Subcutaneous abdominal adipose tissue (tissue), 5 donors: ENCODE data around the gene ZNF513.

Experiments used
- H3K27ac ChIP-seq: one replicate; pipeline ENCODE4 v1.7.0; 2013; ENCODE audit warnings: low read depth, mild to moderate bottlenecking, inconsistent platforms, low read length, moderate library complexity
- H3K27me3 ChIP-seq, 5 donors: one replicate each; pipeline ENCODE4 v1.7.0; 2013; ENCODE audit warnings: low read length in 5 of 5, inconsistent platforms in 1 of 5; ENCODE audit not compliant: control insufficient read depth in 5 of 5, insufficient read depth in 4 of 5
- H3K36me3 ChIP-seq, 5 donors: one replicate each; pipeline ENCODE4 v1.7.0; 2013; ENCODE audit warnings: low read length in 5 of 5; ENCODE audit not compliant: control insufficient read depth in 5 of 5, insufficient read depth in 5 of 5
- H3K4me1 ChIP-seq, 5 donors: one replicate each; pipeline ENCODE4 v1.7.0; 2013; ENCODE audit warnings: low read length in 5 of 5, mild to moderate bottlenecking in 3 of 5, moderate library complexity in 1 of 5; ENCODE audit not compliant: control insufficient read depth in 5 of 5, insufficient read depth in 5 of 5
- H3K4me3 ChIP-seq, 5 donors: one replicate each; pipeline ENCODE4 v1.7.0; 2013; ENCODE audit warnings: low read length in 5 of 5, low read depth in 1 of 5
- H3K9ac ChIP-seq, 5 donors: one replicate each; pipeline ENCODE4 v1.7.0; 2013; ENCODE audit warnings: low read length in 5 of 5, mild to moderate bottlenecking in 4 of 5, moderate library complexity in 3 of 5
- H3K9me3 ChIP-seq, 5 donors: one replicate each; pipeline ENCODE4 v1.7.0; 2013; ENCODE audit warnings: low read length in 5 of 5; ENCODE audit not compliant: control insufficient read depth in 5 of 5
- donor health status: healthy.
- donor health status: healthy.
- donor health status: healthy.
- donor health status: healthy.
- donor health status: healthy.

Gene ZNF513

DNA sequence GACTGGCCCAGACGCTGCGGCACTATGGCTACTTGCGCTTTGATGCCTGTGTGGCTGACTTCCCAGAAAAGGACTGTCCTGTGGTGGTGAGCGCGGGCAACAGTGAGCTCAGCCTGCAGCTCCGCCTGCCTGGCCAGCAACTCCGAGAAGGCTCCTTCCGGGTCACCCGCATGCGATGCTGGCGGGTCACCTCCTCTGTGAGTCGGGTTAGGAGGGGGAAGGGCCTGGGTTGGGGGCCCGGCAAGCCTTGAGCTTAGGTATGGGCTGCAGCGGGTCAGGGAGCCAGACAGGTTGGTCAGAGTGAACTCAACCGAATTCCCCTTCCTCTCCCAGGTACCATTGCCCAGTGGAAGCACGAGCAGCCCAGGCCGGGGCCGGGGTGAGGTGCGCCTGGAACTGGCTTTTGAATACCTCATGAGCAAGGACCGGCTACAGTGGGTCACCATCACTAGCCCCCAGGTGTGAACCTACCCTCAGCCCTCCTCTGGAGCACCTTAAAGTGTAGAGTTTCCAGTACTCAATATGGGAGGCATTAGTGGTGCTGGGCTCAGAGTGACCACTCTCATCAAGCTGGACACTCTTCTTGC lies 4.9 kb downstream of the ZNF513 start:
- no peak overlapping the region for H3K27ac ChIP-seq
- H3K27me3 ChIP-seq, result no peaks in the 10 kb centered on the region
- H3K4me1 ChIP-seq, result peaks cover 6 to 60% (median 46%) of the 10 kb centered on the region in 5 donors
- peaks cover 0 to 65% (median 58%) of the 10 kb centered on the region in 5 donors for H3K36me3 ChIP-seq
- no peak overlapping the region for H3K4me3 ChIP-seq
- no peaks in the 10 kb centered on the region for H3K9me3 ChIP-seq
- no peak overlapping the region for H3K9ac ChIP-seq

DNA sequence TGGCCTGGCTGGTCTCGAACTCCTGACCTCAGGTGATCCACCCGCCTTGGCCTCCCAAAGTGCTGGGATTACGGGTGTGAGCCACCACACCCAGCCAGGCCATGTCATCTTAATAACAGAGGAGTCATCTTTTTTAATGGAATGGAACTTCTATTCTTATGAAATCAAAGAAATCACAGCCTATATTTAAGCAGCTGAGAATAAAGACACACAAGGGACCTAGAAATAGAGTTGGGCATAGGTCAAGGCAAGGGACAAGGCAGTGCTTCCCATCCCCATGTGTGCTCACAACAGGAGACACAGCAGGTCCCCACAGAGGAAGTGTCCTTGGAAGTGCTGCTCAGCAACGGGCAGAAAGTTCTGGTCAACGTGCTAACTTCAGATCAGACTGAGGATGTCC lies 7.0 kb downstream of the ZNF513 start:
- Histone ChIP-seq H3K4me1 (peaks cover 10 to 59% (median 43%) of the 10 kb centered on the region in 5 donors), H3K27ac (no peak overlapping the region)

DNA sequence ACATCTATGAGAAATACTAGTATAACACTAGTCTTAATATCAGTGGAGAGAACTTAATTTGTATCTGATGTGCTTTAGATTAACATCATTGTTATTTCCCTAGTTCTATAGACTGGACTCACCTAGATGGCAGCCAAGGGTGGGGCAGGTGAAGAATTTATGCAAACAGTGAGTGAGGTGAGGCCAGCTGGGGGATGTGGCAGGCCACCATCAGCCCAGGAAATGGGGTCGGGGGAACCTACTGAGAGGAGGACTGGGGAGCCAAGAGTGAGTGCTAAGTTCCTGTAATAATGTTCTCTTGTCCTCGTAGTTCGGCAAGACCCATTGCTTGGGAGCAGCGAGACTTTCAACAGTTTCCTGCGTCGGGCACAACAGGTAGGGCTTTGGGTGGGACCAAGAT lies 7.6 kb downstream of the ZNF513 start:
- Histone ChIP-seq H3K9me3 (no peaks in the 10 kb centered on the region), H3K9ac (peak overlapping the region in 1 of 5 donors; percentile 100), H3K4me1 (peaks cover 10 to 54% (median 41%) of the 10 kb centered on the region in 5 donors), H3K36me3 (peaks cover 4 to 65% (median 56%) of the 10 kb centered on the region in 5 donors), H3K4me3 (no peak overlapping the region), H3K27me3 (no peaks in the 10 kb centered on the region), H3K27ac (no peak overlapping the region)

More for the DNA sequence above, 7.0 kb downstream of the ZNF513 start:
- peaks cover 0 to 65% (median 58%) of the 10 kb centered on the region in 5 donors for H3K36me3 ChIP-seq
- no peaks in the 10 kb centered on the region for H3K9me3 ChIP-seq
- H3K9ac ChIP-seq, result no peak overlapping the region
- no peak overlapping the region for H3K4me3 ChIP-seq
- no peaks in the 10 kb centered on the region for H3K27me3 ChIP-seq

DNA sequence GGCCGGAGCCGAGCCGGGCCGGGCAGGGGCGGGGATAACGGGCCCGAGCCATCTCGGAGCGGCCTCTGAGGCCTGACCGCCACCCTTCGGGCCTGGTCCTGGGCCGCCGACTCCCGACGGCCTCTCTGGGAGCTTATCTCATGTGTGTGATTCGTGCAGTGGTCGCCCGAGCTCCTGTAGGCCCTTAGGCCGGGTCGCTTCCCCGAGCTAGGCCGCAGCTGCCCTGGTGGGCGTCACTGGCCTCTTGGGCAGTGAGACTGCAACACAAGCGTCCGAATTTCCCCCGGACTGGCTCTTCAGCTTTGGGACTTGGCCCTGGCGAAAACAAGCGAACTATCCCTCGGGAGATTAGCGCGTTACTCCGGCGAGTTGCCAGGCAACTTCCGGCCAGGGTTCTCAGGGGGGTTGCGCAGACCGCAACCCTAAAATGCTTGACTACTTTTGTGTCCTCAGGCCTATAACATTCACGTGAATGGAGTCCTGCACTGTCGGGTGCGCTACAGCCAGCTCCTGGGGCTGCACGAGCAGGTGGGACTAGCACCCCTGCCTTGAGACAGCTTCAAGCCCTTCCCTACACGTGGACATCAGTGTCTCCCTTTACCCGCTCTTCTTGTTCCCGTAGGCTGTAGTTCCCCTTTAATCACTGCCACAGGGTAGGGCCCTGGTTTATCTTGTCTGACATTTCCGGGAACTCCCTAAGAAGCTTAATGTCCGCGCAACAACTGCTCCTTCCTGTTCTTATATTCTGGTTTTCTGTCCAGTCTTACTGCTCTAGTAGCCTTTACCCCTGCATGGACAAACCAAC lies 9.5 kb downstream of the ZNF513 start:
- Histone ChIP-seq H3K36me3 (peaks cover 11 to 65% (median 55%) of the 10 kb centered on the region in 5 donors), H3K27me3 (no peaks in the 10 kb centered on the region), H3K9me3 (no peaks in the 10 kb centered on the region), H3K4me1 (peaks cover 10 to 39% (median 33%) of the 10 kb centered on the region in 5 donors), H3K27ac (peak overlapping the region; percentile 96), H3K9ac (peak overlapping the region; percentile 97 to 100 (median 99)), H3K4me3 (peak overlapping the region; percentile 70 to 98 (median 91))

DNA sequence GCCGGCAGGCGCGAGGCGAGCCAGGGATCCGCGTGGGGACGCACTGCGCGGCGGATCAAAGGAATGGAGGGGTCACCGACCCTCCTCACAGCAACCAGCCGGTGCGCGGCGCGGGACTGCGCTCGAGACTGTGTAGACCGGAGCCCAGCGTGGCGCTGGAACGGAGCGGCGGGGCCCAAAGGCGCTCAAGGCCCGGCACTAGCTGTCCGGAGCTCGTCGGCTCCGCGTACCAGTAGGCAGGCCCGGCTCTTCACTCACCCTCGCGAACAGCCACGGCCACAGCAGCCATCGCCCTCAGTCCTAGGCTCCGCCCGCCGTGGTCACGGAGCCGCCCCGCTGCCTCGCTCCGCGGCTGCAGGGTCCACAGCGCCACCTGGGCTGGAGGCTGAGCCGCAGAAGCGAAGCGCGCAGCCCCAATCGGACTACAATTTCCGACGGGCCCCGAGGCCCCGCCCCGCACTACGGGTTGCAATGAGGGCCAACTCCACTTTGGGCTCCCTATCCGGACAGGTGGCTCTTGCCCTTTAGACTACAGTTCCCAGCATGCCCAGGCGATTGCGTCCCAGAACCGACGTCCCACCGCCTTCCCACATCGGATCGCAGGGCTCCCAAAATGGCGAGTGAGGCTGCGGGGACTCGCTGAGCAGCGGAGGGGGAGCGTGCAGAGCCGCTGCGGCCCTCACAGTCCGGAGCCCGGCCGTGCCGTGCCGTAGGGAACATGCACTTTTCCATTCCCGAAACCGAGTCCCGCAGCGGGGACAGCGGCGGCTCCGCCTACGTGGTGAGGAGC lies 10.3 kb downstream of the ZNF513 start, which contains the start of the genes EIF2B4 and SNX17:
EIF2B4 (minus strand) TSS at position 313 of the 790 bp plus-strand sequence; CDS start at position 289, 24 bp downstream.
SNX17 (plus strand) TSS at position 591 of the 790 bp plus-strand sequence; CDS start at position 719, 128 bp downstream.
- peaks cover 10 to 39% (median 33%) of the 10 kb centered on the region in 5 donors for H3K4me1 ChIP-seq
- no peaks in the 10 kb centered on the region for H3K9me3 ChIP-seq
- peak within 1 kb of the TSS; percentile 78 to 98 (median 91) for H3K4me3 ChIP-seq
- peak within 1 kb of the TSS; percentile 97 to 100 (median 99) for H3K9ac ChIP-seq
- H3K27ac ChIP-seq, result peak within 1 kb of the TSS; percentile 96
- H3K36me3 ChIP-seq, result peaks cover 11 to 64% (median 54%) of the 10 kb centered on the region in 5 donors
- no peaks in the 10 kb centered on the region for H3K27me3 ChIP-seq

DNA sequence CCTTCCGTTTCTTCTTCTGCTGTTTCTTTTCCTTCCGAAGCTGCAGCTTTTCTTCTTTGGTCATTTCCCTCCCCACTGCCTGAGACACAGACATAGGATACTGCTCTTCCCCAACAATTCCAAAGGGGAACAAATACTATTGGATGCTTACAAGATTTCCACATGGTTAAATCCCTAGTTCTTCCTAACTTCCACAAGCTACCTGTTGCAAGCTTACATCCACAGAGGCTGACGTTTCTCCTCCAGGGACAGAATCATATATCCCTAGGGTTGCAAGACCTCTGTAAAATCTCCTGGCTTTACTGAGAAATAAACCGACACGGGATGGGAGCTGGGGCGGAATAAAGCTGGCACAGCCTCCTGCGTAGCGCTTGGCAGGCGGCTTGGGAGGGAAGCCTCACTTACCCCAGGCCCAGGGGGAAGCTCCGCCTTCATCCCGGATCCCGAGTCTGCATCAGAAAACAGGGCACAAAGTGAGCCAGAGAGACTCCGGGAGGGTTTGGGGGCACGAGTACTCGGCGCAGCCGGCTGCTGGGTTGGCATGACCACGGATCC lies 11.0 kb downstream of the ZNF513 start:
- Histone ChIP-seq H3K4me1 (peaks cover 10 to 39% (median 33%) of the 10 kb centered on the region in 5 donors), H3K36me3 (peaks cover 11 to 61% (median 54%) of the 10 kb centered on the region in 5 donors), H3K4me3 (peak overlapping the region; percentile 78 to 98 (median 91)), H3K9me3 (no peaks in the 10 kb centered on the region), H3K9ac (peak overlapping the region; percentile 82 to 99 (median 95)), H3K27ac (peak overlapping the region; percentile 96), H3K27me3 (no peaks in the 10 kb centered on the region)

DNA sequence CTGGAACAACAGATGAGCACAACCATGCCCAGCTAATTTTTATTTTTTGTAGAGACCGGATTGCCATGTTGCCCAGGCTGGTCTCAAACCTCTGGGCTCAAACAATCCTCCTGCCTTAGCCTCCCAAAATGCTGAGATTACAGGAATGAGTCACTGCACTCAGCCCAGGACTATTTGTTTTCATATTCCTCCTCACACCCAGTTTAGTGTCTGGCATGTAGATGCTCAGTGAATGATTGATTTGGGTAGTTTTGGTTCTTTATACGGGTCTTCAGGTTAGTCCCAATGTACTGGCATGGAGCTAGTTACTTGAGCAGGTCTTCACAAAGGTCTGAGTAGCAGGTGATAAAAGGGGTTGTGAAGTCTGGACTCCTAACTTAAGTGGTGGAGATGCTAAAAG lies 16.6 kb downstream of the ZNF513 start:
- Histone ChIP-seq H3K9me3 (no peaks in the 10 kb centered on the region), H3K27ac (no peak overlapping the region), H3K27me3 (no peaks in the 10 kb centered on the region), H3K4me3 (no peak overlapping the region), H3K4me1 (peaks cover 0 to 3% (median 3%) of the 10 kb centered on the region in 5 donors), H3K36me3 (peaks cover 15 to 52% (median 45%) of the 10 kb centered on the region in 5 donors), H3K9ac (no peak overlapping the region)

DNA sequence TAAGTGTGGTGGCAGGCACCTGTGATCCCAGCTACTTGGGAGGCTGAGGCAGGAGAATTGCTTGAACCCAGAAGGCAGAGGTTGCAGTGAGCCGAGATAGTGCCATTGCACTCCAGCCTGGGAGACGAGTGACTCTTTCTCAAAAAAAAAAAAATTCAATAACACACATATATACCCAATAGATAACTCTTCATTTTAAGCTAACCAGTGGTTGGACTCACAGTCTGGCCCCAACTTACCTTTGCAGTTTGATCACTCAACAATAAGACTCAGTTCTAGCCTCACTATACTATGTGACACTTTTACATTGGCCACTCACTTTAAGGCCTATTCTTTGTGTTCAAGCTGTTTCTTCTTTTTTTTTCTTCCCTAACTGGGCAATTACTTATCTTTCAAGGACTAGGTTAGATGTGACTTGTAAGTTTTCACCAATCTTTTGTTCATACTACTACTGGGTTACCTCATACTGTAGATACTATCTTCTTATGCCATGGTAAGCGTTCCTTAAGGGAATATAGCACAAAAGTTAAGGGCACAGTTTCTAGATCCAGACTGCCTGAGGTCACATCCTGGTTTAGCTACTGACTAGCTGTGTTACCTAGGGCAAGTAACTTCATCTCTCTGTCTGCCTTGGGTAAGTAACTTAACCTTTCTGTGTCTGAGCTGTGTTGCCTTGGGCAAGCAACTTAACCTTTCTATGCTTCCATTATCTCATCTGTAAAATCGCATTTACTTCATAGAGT lies 17.7 kb downstream of the ZNF513 start:
- Histone ChIP-seq H3K27ac (no peak overlapping the region), H3K4me1 (peaks cover 0 to 7% (median 4%) of the 10 kb centered on the region in 5 donors), H3K9me3 (no peaks in the 10 kb centered on the region), H3K9ac (no peak overlapping the region), H3K36me3 (peaks cover 11 to 44% (median 40%) of the 10 kb centered on the region in 5 donors), H3K27me3 (no peaks in the 10 kb centered on the region), H3K4me3 (no peak overlapping the region)
